GM21737 (cell line): Measurements from ENCODE around the gene HTR4.
"Not testable (repeated sequence)": the region's sequence is repeated elsewhere in the genome, so short reads cannot be mapped to it uniquely, and the experiment has no call there.

Source experiments
- ATAC-seq: cut with Tn5 transposase; IDR thresholded peaks from one replicate; pipeline ENCODE4 v1.9.1; 2021; ENCODE audit warnings: mild to moderate bottlenecking, moderate library complexity; ENCODE audit not compliant: unreplicated experiment

The HTR4 gene, protein sequence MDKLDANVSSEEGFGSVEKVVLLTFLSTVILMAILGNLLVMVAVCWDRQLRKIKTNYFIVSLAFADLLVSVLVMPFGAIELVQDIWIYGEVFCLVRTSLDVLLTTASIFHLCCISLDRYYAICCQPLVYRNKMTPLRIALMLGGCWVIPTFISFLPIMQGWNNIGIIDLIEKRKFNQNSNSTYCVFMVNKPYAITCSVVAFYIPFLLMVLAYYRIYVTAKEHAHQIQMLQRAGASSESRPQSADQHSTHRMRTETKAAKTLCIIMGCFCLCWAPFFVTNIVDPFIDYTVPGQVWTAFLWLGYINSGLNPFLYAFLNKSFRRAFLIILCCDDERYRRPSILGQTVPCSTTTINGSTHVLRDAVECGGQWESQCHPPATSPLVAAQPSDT

GRCh38 chr5:148653836-148654781 is at the start of gene HTR4:
Gene HTR4, minus strand, starts transcription at chr5:148654527. Its CDS starts 17,513 bp downstream, at chr5:148637014.
- ATAC-seq: no peak

DNA sequence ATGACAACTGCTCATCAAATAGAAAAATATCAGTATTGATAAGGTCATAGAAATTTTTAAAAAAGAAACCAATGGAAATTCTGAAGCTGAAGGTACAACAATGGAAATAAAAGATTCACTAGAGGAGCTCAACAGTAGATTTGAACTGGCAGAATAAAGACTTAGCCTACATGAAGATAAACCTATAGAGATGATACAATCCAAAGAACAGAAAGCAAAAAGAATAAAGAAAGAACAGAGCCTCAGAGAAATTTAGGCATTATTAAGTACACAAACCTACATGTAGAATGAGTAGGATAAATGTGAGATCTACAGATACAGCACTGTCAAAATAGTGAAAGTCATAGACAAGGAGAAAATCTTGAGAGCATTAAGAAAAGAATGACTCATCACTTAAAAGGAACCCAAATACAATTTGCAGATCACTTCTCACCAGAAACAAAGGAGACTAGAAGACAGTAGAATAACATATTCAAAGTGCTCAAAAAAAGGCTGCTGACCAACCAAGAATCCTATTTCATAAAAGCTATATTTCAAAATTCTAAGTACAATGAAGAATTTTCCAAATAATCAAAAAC is 47.8 kb upstream of the HTR4 start:
- no peak for ATAC-seq

- no peak for ATAC-seq
Measured at GRCh38 chr5:148699028-148699427, 44.7 kb upstream of the HTR4 start.

DNA sequence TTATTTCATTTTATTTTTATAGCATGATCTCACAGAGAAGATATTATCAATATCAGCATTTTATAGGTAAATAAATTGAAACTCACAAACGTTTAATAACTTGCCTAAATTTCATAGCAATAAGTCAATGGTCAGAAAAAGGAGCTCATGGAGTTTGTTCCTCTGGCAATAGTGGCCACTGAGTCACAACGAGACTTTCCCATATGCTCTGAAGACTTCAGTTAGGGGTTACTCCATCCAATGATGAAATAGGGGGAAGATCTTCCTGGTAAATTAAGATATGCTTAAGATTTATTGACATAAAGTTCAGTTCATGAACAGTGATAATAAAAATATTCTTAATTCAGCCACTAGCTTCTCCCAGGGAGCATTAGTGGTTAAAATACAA is 43.5 kb upstream of the HTR4 start:
- ATAC-seq: no peak

DNA sequence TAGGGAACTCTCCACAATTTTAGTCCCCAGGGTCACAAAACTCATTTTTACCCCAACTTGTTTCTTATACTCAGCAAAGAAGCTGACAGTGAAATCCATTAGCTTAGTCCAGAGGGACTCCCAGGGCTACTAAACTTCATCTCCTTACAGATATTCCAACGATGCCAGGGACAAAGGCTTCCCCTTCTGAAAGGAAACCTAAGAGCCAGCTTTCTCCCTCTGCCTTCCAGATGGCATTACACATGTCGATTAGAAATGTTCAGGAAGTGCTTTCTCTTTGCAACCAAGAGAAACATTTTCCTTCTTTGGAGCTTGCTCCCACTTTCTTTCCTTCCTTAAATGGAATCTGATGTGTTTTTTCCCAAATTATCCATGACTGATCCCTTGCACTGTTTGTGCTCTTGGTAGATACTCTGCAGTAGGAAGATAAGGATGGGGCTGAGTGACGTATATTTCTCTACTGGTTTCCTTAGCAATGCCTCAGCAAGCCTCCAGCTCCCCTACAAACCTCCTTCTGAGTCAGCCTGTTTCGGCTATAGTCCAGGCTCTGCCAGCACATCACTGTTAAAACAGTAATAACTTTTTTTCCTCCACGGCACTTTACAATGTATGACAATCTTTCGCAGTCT is 43.0 kb upstream of the HTR4 start:
- ATAC-seq: no peak

GRCh38 chr5:148696187-148697036 is 42.1 kb upstream of the HTR4 start:
- ATAC-seq: no peak

- no peak for ATAC-seq
Measured at GRCh38 chr5:148690945-148691344, 36.6 kb upstream of the HTR4 start.

- no peak for ATAC-seq
Measured at GRCh38 chr5:148688787-148689186, 34.5 kb upstream of the HTR4 start.

DNA sequence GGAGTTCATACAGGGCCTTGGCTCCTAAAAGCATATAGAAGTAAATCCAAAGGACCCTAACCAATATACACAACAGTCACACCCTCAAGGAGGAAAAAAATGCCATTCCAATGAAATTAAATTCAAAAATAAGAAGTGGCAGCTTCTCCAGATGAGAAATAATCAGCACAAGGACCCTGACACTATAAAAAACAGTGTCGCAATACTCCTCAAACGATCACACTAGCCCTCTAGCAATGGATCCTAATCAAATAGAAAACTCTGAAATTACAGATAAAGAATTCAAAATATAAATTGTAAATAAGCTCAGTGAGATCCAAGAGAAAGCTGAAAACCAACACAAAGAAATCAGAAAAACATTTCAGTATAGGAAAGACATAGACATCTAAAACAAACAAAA is 33.5 kb upstream of the HTR4 start:
- ATAC-seq: no peak

DNA sequence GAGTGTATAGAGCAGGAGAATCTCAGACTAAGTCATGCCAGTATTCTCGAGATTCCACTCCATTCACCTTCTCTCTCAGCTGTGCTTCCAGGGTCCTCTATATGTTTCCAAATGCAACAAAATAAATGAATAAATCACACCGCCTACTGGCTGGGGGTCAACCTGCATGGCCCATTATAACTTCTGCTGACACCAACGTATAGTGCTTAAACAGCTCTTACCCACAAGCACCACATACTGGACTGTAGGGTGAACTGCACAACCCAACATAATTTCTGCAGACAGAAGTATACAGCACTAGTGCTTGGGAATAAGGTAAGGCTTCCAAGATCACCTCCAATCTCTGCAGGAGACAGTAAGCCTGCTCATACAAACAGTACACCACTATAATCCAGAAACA is 33.1 kb upstream of the HTR4 start:
- peak; percentile 95 for ATAC-seq

GRCh38 chr5:148686660-148687059 is 32.3 kb upstream of the HTR4 start:
- no peak for ATAC-seq

DNA sequence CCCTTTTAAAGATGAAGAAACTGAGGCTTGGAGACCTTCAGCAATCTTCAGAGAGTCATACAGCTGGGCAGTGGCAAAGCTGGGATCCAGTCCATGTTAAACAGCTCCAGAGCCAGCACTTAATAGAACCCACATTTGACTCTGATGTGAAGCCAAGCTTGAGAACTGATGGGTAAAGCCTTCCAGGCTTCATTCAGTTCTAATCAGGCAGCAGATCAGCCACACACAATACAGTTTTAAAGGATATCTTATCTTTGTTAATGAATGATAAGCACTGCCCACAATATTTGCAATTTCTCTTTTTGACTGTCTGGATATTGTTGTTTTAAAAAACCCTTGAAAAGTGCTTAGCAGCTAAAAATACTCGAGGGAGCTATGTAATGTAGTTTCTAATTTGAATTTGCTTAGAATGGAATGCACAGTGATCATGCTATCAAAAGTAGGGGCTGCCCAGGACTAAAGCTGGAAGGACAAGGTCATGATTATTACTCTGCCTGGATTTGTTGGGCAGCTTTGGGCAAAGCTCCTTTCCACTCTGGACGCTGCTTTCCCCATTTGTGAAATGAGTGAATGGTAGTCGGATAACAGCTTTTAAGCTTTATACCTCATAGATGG is 31.3 kb upstream of the HTR4 start:
- no peak for ATAC-seq

- ATAC-seq: no peak
Measured at GRCh38 chr5:148684528-148684927, 30.2 kb upstream of the HTR4 start.

GRCh38 chr5:148683651-148684050 is 29.3 kb upstream of the HTR4 start:
- no peak for ATAC-seq

DNA sequence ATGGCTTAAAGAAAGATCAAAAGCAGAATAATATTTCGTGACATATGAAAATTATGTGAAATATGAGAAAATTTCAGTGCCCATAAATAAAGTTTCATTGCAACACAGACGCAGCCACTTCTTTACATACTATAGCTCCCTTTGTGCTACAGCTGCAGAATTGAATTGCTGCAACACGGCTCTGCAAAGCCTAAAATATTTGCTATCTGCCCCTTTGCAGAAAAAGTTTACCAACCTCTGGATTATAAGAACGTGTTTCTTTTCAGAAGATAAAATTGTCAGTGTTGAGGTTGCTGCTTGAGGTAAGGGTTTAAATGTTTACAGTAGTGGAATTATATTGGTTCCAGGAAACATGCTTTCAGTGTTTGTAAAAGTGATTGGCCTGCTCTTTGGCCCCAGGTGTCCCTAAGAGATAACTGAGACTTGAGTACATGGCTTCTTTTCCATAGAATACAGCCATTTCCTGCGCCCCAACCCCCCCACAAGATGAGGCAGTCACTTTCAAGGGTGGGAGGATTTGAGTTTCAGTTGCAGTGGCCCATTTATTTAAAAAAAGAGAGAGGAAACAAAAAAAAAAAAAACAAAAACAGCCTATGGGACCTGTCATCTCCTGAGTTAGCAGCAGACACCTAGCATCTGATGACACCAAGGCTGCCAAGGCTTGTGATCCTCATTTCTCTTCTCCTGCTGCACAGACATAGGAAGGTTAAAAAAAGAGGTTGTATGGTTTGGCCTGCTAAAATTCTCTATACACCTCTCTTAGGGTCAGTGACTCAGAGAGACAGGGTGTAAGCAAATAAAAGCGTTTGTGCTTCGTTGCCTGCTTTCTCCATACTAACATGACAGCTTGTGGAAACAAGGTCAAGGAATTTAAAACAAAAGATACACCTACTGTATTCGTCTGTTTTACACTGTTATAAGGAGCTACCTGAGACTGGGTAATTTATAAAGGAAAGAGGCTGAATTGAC is 28.0 kb upstream of the HTR4 start:
- no peak for ATAC-seq

DNA sequence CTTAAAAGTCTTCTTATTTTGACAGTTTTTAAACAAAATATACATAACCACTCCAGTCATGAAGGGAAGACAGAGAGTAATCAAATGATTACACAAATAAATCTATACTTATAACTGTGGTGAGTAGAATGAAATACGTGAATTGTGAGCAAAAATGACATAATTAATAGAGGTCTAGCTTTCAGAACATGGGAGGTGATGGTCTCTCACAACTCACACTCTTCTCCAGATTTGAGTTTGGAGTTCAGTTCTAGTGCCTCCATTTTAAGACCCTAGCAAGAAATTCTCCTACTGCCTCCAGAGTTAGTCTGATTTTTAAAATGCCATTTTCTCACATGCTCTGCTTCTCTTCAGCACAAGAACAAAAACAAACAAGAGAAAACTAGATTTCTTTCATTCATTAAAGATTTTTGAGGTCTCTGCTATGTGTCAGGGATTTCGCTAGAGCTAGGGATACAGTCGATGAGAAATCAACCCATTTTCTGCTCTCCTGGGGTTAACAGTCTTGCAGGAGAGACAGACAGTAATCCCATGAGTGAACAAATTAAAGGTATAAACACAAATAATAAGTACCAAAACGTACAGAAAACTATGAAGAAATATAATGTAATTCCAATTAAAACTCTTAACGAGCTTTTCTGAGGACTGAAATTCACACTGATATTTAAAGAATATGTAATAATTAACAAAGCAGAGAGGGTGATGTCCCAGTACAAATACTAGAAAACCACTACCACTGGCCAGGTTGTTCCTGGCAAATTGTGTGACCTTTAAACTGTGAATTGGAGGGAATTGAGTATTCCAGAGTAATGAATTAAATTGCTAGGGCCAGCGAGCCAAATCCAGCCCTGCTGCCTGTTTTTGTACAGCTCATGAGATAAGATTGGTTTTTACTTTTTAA is 27.1 kb upstream of the HTR4 start:
- no peak for ATAC-seq

DNA sequence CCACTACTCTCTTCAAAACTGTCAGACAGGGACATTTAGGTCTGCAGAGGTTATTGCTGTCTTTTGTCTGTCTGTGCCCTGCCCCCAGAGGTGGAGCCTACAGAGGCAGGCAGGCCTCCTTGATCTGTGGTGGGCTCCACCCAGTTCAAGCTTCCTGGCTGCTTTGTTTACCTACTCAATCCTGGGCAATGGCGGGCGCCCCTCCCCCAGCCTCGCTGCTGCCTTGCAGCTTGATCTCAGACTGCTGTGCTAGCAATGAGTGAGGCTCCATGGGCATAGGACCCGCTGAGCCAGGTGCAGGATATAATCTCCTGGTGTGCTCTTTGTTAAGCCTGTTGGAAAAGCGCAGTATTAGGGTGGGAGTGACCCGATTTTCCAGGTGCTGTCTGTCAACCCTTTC is 19.4 kb upstream of the HTR4 start:
- ATAC-seq: not testable (repeated sequence)

- no peak for ATAC-seq
Measured at GRCh38 chr5:148666353-148666752, 12.0 kb upstream of the HTR4 start.
